PC-3 (cell line): ENCODE data around the gene ARHGEF26. TPM values are rescaled to one million over a fixed set of nuclear protein-coding genes. Genes with fewer than 3 reads are reported as not detected.

ENCODE experiments used
- ATAC-seq: fragments of 200-7000 bp; cut with Tn5 transposase; 2 replicates; pipeline ENCODE4 v1.9.1; 2020; ENCODE audit warnings: mild to moderate bottlenecking, moderate library complexity
- BruUV-seq: library from RNA; stranded (reverse); fragments of 400-500 nt; replicated peaks from 2 replicates; lab custom pipeline; 2021; lab: Mats Ljungman, UMichigan
- CTCF ChIA-PET: fragments of 300-600 bp; sonication (Branson Sonifier 250); formaldehyde crosslinking; loops from one replicate; lab custom pipeline; 2022; ENCODE audit warnings: antibody characterized with exemption; lab: Charles Lee
- POLR2A ChIA-PET: fragments of 300-600 bp; sonication (Branson Sonifier 250); formaldehyde crosslinking; loops from one replicate; lab custom pipeline; 2022; ENCODE audit warnings: antibody characterized with exemption; ENCODE audit not compliant: unreplicated experiment; lab: Charles Lee
- DNase-seq: peaks from one replicate; pipeline ENCODE4 v3.0.0-alpha.2; 2015
- H2AFZ ChIP-seq: fragments of 300-600 bp; sonication (generic); 2 replicates; pipeline ENCODE4 v1.6.0; 2016; ENCODE audit warnings: antibody characterized with exemption, low read length
- H3F3A ChIP-seq: fragments of 300-600 bp; sonication (generic); one replicate; pipeline ENCODE4 v1.6.0; 2017; ENCODE audit warnings: antibody characterized with exemption, low read length, control low read depth, mild to moderate bottlenecking; ENCODE audit not compliant: unreplicated experiment
- H3K27ac ChIP-seq: fragments of 300-600 bp; sonication (generic); 2 replicates; pipeline ENCODE4 v1.5.1; 2016; ENCODE audit warnings: mild to moderate bottlenecking, low read length
- H3K27me3 ChIP-seq: fragments of 300-600 bp; sonication (generic); 2 replicates; pipeline ENCODE4 v1.6.1; 2016; ENCODE audit warnings: low read length, mixed read lengths
- H3K36me3 ChIP-seq: fragments of 300-600 bp; sonication (generic); 2 replicates; pipeline ENCODE4 v1.6.1; 2016; ENCODE audit warnings: low read depth, mixed run types, low read length, mixed read lengths
- H3K4me1 ChIP-seq: fragments of 300-600 bp; sonication (generic); 2 replicates; pipeline ENCODE4 v1.5.1; 2016; ENCODE audit warnings: low read length; ENCODE audit not compliant: insufficient read depth
- H3K4me2 ChIP-seq: fragments of 300-600 bp; sonication (generic); 2 replicates; pipeline ENCODE4 v1.6.0; 2016; ENCODE audit warnings: low read length
- H3K4me3 ChIP-seq: fragments of 300-600 bp; sonication (generic); 2 replicates; pipeline ENCODE4 v1.5.1; 2016; ENCODE audit warnings: mild to moderate bottlenecking, low read length, mixed read lengths
- H3K79me2 ChIP-seq: fragments of 300-600 bp; sonication (generic); 2 replicates; pipeline ENCODE4 v1.6.1; 2017; ENCODE audit warnings: low read length, mixed read lengths
- H3K9ac ChIP-seq: fragments of 300-600 bp; sonication (generic); 2 replicates; pipeline ENCODE4 v1.6.0; 2016; ENCODE audit warnings: mild to moderate bottlenecking, low read length
- H3K9me2 ChIP-seq: fragments of 300-600 bp; sonication (generic); replicated peaks from 2 replicates; pipeline ENCODE4 v1.6.1; 2016; ENCODE audit warnings: mixed run types, low read length, mixed read lengths
- H3K9me3 ChIP-seq: fragments of 300-600 bp; sonication (generic); 2 replicates; pipeline ENCODE4 v1.6.1; 2016; ENCODE audit warnings: low read length, mixed read lengths
- H4K20me1 ChIP-seq: fragments of 300-600 bp; sonication (generic); 2 replicates; pipeline ENCODE4 v1.6.1; 2016; ENCODE audit warnings: low read length, mixed read lengths
- CTCF ChIP-seq: fragments of 300-600 bp; sonication (generic); conservative IDR thresholded peaks from 2 replicates; pipeline ENCODE4 v1.5.1; 2017; ENCODE audit warnings: antibody characterized with exemption, low read depth, mild to moderate bottlenecking, low read length
- EZH2 ChIP-seq: fragments of 300-600 bp; sonication (generic); IDR thresholded peaks from one replicate; pipeline ENCODE4 v1.6.1; 2017; ENCODE audit warnings: antibody characterized with exemption, mild to moderate bottlenecking, low read length; ENCODE audit not compliant: unreplicated experiment
- EZH2phosphoT487 ChIP-seq: fragments of 300-600 bp; sonication (generic); IDR thresholded peaks from 2 replicates; pipeline ENCODE4 v1.6.1; 2018; ENCODE audit warnings: mild to moderate bottlenecking, antibody characterized with exemption, low read length, borderline replicate concordance
- intact Hi-C: fragments of 100-400 bp; cut with micrococcal nuclease; formaldehyde crosslinking; loops from 2 replicates; pipeline ENCODE4 v1.9.0; 2023
- total RNA-seq: library from RNA; depleted of rRNA; stranded (reverse); fragments of >200 nt; gene quantifications from 2 replicates; pipeline ENCODE4 v1.2.3, GENCODE V29; 2014

Gene ARHGEF26
- total RNA-seq, 1 experiment from 2014 or later: 5.0 TPM

- ChIA-PET CTCF (no interaction called here), POLR2A (no interaction called here)
- Histone ChIP-seq H3K36me3 (no peaks in the 10 kb centered on the region), H2AFZ (no peak overlapping the region), H3K9me2 (no peaks in the 10 kb centered on the region), H3F3A (no peaks in the 10 kb centered on the region), H3K9me3 (no peaks in the 10 kb centered on the region), H3K79me2 (no peaks in the 10 kb centered on the region), H3K27me3 (no peaks in the 10 kb centered on the region), H3K4me1 (peaks cover 13% of the 10 kb centered on the region), H3K4me3 (no peak overlapping the region), H3K9ac (no peak overlapping the region), H4K20me1 (no peaks in the 10 kb centered on the region), H3K27ac (no peak overlapping the region), H3K4me2 (no peak overlapping the region)
- peak; percentile 48 for DNase-seq
- BruUV-seq: no TSS peak
- peak; percentile 74 for ATAC-seq
- intact Hi-C loops: no loop called here
- no peak for TF ChIP-seq EZH2
- no peak for TF ChIP-seq EZH2phosphoT487
- TF ChIP-seq CTCF: no peak
Measured at GRCh38 chr3:154229217-154229590, 108.0 kb downstream of the ARHGEF26 start.

- no peaks in the 10 kb centered on the region for H3K27me3 ChIP-seq
- ChIA-PET CTCF (no interaction called here), POLR2A (no interaction called here)
- no peaks in the 10 kb centered on the region for H3F3A ChIP-seq
- no peaks in the 10 kb centered on the region for H3K36me3 ChIP-seq
- H3K4me2 ChIP-seq: no peak overlapping the region
- no peaks in the 10 kb centered on the region for H3K9me3 ChIP-seq
- H3K4me1 ChIP-seq: peaks cover 3% of the 10 kb centered on the region; the same call in 1 of the 2 replicates
- H3K9me2 ChIP-seq: no peaks in the 10 kb centered on the region
- intact Hi-C loops: no loop called here
- H3K9ac ChIP-seq: no peak overlapping the region
- H3K79me2 ChIP-seq: no peaks in the 10 kb centered on the region
- ATAC-seq: no peak
- H2AFZ ChIP-seq: no peak overlapping the region
- DNase-seq: peak; percentile 13
- H3K4me3 ChIP-seq: no peak overlapping the region
- TF ChIP-seq CTCF (no peak), EZH2 (no peak), EZH2phosphoT487 (no peak)
- no peak overlapping the region for H3K27ac ChIP-seq
- H4K20me1 ChIP-seq: no peaks in the 10 kb centered on the region
- no TSS peak for BruUV-seq
Measured at GRCh38 chr3:154235330-154235729, 114.1 kb downstream of the ARHGEF26 start.

- H3K4me1 ChIP-seq: peaks cover 3% of the 10 kb centered on the region; the same call in 1 of the 2 replicates
- no peaks in the 10 kb centered on the region for H3K36me3 ChIP-seq
- intact Hi-C loops: no loop called here
- H3K9ac ChIP-seq: no peak overlapping the region
- no peak overlapping the region for H3K27ac ChIP-seq
- H3F3A ChIP-seq: no peaks in the 10 kb centered on the region
- TF ChIP-seq EZH2phosphoT487 (no peak), EZH2 (no peak), CTCF (no peak)
- H3K4me3 ChIP-seq: no peak overlapping the region
- no peak overlapping the region for H2AFZ ChIP-seq
- no peaks in the 10 kb centered on the region for H3K27me3 ChIP-seq
- no peaks in the 10 kb centered on the region for H3K9me3 ChIP-seq
- DNase-seq (no peak), ATAC-seq (no peak)
- CTCF ChIA-PET: no interaction called here
- no TSS peak for BruUV-seq
- H3K79me2 ChIP-seq: no peaks in the 10 kb centered on the region
- H4K20me1 ChIP-seq: no peaks in the 10 kb centered on the region
- no peak overlapping the region for H3K4me2 ChIP-seq
- H3K9me2 ChIP-seq: no peaks in the 10 kb centered on the region
- POLR2A ChIA-PET: no interaction called here
Measured at GRCh38 chr3:154236331-154236730, 115.1 kb downstream of the ARHGEF26 start.
